Stomach (tissue), 4 donors: ENCODE results near the gene NRG4.

Experiments
- POLR2A ChIP-seq, 4 donors: fragments of 450-650 bp; IDR thresholded peaks; one replicate each; pipeline ENCODE4 v1.6.1; 2016; ENCODE audit warnings: antibody characterized with exemption in 4 of 4, control low read depth in 2 of 4, mild to moderate bottlenecking in 1 of 4, moderate library complexity in 1 of 4
- POLR2AphosphoS5 ChIP-seq, 3 donors: sonication (generic); formaldehyde crosslinking; IDR thresholded peaks; one replicate each; pipeline ENCODE4 v1.6.1; 2016; ENCODE audit warnings: antibody characterized with exemption in 3 of 3
- TF ChIP-seq, protein P1 (sequence below), 7 experiments: fragments of 450-650 bp in 4 of 7; fragments of 200-600 bp in 3 of 7; sonication (generic) in 3 of 7; IDR thresholded peaks; one replicate each; pipeline ENCODE4 v1.5.1; 2016 to 2019; ENCODE audit warnings: antibody characterized with exemption in 7 of 7, control low read depth in 2 of 7, mild to moderate bottlenecking in 1 of 7

DNA sequence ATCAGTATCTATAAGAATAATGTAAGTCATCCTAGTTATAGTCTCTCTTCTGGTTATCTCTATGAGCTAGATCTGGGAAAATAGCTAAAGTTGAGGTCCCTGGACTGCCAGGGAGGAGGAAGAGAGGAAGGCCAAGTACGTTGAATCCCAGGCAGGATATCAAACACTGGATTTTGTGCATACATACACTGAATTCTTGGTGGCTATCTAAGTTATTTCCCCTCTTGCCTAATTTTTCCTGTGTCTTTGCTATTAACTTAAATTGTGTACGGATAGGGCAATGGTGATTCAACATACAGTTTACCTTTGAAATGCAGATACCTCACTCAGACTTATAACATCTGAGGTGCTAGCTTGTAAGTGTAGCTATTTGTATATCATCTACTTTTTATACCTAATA is 81.4 kb downstream of the NRG4 start:
- TF ChIP-seq, protein P1, sequence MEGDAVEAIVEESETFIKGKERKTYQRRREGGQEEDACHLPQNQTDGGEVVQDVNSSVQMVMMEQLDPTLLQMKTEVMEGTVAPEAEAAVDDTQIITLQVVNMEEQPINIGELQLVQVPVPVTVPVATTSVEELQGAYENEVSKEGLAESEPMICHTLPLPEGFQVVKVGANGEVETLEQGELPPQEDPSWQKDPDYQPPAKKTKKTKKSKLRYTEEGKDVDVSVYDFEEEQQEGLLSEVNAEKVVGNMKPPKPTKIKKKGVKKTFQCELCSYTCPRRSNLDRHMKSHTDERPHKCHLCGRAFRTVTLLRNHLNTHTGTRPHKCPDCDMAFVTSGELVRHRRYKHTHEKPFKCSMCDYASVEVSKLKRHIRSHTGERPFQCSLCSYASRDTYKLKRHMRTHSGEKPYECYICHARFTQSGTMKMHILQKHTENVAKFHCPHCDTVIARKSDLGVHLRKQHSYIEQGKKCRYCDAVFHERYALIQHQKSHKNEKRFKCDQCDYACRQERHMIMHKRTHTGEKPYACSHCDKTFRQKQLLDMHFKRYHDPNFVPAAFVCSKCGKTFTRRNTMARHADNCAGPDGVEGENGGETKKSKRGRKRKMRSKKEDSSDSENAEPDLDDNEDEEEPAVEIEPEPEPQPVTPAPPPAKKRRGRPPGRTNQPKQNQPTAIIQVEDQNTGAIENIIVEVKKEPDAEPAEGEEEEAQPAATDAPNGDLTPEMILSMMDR (IDR thresholded peaks at IDR 0.05), result no peak
- no peak for TF ChIP-seq POLR2A (IDR thresholded peaks at IDR 0.05)
- no peak for TF ChIP-seq POLR2AphosphoS5 (IDR thresholded peaks at IDR 0.05)
